ENCODE results near the gene ATAT1. TPM values are rescaled to one million over a fixed set of nuclear protein-coding genes. Genes with fewer than 3 reads are reported as not detected.

Gene ATAT1
- polyA plus RNA-seq, 3 donors, result 2.5 to 5.1 (median 4.9) TPM

DNA sequence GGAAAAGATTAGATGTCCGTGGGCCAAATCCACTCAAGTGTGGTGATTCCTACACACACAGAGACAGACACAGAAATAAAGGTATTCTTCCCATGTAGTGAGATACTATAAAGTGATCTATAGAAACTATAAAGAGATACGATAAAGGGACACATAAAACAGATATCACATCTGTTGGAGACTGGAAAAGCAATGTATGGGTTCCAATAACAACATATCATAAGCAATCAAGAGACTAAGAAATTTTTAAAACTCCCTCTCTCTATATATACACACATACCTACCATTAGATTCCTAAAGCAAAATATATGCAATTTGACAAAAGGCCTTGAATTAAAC is 14.8 kb upstream of the ATAT1 start:
- WGBS, 3 donors, result 44 to 80% (median 73%) methylated on average over 2 of the region's 2 CpGs
- no peak overlapping the region for H3K27ac ChIP-seq (ENCODE audit: low read depth, low read length)

DNA sequence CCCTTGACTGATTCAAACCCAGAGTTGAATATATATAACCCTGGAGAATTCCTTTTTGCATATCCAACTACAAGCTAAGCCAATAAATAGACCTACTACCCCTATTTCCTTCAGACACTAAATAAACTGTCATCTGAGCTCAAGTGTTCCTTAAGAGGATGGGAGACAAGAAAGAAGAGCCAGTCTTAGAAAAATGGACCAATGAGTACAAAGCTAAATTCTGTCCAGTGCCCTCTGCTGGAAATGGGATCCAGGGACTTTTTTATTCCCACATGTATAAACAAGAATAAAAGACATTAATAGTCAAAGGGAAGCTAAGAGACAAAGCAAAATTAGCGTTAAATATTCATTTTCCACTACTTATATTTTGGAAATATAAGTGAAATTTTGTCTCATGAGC is 14.5 kb upstream of the ATAT1 start:
- 51 to 76% (median 59%) methylated on average over 1 of the region's 1 CpG for WGBS, 3 donors
- no peak overlapping the region for H3K27ac ChIP-seq (ENCODE audit: low read depth, low read length)

DNA sequence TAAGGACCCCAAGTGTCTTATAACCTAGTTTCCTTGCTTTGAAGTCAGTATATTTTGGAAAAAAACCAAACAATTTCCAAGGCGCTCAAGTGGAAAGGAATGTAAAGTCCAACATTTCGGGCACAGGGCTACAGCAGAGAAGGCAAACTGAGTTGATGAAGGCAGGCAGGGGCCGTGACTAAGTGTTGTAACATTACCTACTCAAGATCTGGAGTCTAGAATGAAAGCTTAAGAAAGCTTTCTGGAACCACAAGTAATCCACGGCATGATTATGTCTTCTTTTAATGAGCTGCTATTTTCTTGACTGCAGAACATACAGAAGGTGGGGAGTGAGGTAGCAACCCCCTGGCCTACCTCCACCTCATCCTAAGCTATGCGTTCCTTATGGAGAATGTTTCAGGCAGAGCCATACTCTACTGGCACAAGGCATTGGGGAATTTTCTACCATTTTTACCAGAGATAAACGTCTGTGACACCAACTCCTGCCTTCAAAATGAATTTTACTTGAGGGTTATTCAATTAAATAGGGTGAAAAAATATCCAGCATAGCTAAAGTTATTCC is 13.9 kb upstream of the ATAT1 start:
- WGBS, 3 donors, result 38 to 63% (median 58%) methylated on average over 6 of the region's 6 CpGs

DNA sequence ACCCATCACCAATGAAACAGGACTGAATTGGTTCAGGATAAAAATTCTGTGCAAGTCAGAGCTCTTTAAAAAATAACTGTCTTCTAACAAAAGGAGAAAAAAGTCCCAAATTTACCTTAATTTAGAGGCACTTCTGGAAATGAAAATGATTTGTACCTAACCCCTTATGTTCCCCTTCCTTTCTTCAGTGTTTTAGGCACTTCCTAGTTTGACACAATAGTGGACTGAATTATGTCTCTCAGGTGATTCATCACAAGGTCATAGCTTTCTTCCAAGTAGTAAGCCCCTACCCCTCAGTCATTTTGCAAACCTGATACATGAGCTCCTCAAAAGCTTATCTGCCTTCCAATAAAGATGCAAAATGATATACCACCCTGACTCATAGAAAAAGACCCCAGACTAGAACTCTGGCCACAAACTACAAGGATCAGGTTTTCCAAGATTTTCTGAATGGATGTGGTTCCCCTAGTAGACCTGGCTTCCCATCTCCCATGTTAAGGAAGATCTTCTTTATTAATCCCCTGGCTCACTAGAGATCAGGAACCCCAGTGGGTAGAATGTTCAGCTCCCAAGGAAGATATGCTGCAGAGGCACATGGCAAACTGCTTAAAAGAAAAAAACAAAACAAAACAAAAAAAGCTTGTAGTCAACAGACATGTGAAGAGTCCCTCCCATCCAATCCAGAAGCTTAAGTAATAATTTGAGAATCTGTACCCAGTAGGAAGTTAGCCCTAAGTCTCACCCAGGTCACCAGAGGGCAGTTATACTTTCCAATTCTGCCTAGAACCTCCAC is 13.2 kb upstream of the ATAT1 start:
- H3K27ac ChIP-seq (ENCODE audit: low read depth, low read length), result no peak overlapping the region

More for the DNA sequence above, 13.9 kb upstream of the ATAT1 start:
- H3K27ac ChIP-seq (ENCODE audit: low read depth, low read length), result no peak overlapping the region

DNA sequence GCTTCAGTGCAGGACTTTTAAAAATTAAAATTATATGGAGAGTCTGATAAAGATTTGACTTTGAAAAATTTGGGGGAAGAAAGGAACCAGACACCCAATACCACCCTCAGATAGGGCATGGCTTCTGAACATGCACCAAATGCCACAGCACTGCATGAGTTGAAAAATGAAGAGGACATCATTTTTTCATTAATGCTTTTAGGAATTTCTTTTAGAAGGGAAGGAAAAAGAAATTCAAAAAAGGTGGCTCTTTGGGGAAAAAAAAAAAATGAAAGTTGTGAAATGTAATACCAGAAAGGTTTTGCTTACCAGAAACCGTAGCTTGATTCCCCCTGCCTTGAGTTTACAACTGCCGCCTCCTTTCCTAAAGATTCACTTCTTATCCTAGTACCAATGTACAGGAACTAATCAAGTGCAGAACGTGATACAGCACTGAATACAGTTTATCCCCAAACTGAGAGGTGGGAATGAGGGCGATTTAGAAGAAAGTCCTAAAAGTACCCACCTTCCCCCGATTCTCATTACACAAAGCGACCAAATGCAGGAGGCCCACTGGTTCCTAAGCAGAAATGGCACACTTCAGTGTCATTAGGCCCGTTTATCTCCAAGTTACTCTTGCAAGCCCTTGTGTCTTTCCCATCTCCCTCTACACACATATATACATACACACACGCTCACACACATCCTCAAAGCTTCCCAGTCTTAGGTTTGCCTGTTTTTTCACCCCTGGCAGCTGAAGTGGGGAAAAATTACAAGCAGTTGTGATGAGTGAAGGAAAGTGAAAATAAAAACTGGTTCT is 12.4 kb upstream of the ATAT1 start:
- no peak overlapping the region for H3K27ac ChIP-seq (ENCODE audit: low read depth, low read length)
- WGBS, 3 donors, result 14 to 24% (median 21%) methylated on average over 8 of the region's 8 CpGs

DNA sequence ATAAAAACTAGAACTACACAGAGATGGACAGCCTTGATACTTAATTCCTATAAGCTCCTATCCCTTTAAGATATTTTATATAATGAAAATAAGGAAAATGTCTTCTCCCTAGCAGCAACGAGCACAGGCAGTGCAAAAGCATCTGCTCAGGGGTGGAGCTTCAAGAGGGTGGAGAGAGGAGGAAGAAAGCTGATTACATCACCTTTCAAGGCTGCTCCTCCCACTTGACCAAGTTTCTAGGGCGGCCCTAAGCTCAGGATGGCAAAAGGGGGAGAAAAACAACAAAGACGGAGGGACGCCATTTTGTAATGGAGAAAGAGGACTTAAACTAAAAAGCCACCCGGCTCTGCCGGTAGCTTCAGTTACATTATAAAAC is 11.8 kb upstream of the ATAT1 start:
- 0 to 1% (median 0%) methylated on average over 6 of the region's 6 CpGs for WGBS, 3 donors
- H3K27ac ChIP-seq (ENCODE audit: low read depth, low read length), result peak overlapping the region; percentile 98

DNA sequence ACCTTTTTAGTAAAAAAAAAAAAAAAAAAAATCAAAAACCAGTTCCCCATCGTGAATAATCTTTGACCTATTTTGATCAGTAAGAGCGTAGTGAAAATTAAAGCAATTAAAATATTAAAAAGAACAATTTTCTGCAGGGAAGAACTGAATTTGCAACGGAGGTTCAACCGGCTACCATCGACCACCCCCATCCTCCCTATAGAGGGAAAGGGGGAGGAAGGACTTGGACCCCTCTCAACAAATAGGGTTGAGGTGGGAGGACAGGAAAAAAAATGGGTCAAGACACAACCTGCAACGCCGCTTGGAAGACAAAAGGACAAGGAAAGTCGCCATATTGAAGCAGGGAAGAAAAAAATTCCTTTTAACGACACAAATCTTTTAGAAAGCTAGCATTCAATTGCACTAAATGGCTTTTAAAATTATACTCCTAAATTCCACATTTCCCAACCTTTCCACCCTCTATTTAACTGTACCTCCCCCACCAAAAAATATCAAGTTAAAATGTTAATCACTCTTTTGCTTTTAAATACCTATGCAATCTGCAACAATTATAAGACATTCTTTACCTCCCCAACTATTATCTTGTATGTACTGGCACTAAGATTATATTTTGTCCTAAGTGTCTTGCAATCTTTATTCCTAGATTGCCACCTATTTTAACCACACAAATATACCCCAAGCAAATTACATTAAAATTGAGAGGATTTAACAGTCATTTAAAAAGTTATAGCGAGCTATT is 11.3 kb upstream of the ATAT1 start:
- H3K27ac ChIP-seq (ENCODE audit: low read depth, low read length), result peak overlapping the region; percentile 98
- WGBS, 3 donors, result 0 to 1% (median 0%) methylated on average over 10 of the region's 10 CpGs

DNA sequence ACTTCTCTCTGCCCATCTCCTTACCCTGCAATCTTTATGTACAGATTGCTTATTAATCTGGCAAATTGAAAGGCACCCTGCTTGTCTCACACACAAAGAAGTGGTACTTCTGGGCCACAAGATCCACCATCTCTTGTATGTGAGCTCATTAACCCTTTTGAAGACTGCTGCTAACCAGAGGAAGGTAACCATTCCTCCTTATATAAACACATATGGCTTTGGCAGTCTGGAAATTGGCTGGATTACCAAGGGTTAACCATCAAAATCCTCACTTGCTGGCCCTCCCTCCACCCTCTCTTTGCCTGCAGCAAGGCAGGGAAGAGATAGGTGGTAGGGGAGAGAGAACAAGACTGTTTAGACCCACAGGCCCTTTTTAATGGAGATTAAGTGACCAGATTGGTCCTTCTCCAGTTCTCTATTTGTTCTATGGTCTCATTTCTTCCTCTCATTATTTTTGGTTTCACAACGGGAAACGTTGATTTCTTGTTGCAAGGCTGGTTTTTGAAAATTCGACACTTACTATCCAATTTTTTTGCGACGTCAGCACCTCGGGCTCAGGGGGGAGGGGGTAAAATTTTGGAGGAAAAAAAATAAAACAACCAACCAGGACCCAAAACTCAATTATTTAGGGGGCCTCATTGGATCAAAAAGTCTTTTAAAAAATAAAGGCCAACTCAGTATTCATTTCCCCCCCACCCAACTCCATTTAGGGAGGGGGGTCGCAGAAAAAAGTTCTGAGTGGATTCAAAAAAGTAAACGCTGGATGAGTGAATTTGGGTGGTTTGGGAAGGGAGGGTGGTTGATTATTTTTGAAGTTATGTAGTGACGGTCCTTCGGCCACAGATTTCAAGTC is 10.5 kb upstream of the ATAT1 start:
- 0 to 1% (median 0%) methylated on average over 10 of the region's 10 CpGs for WGBS, 3 donors

DNA sequence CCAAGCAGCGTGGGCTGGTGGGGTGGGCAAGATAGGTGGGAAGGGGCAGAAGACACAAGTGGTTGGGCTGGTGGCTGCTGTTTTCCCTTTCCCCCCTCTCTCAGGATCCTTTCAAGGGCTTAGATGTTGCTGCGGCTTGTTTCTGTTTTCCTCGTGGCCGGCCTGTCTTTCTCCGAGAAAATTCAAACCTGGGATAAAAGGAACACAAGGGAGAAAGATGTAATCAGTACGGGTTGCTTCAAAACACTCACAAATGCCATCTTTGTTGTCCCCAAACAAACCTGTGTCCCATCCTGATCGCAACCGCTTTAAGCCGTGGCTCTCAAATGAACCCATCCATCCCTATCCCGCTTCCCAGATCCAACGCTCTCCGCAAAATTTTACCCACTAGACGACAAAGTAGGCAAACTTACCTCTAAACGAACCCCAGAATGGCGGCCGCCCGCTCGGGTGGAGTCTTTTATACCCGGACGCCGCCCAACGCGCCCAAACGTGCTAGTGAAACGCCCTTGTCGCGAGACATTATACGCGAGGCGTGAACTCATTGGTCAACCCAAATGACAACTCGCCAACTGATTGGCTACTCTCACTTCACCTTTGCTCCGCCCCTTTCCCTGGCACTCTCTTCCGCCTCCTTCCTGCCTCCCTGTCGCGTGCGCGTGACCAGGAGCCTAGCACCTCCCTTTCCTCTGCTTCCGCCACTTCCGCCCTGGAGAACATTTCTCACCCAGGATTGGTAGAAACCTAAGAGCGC is 9.7 kb upstream of the ATAT1 start, which contains the start of gene PPP1R10:
TSS of gene PPP1R10 (minus strand) at position 433 of the 754 bp plus-strand sequence. CDS start 7,299 bp downstream, outside the sequence.
- peak within 1 kb of the TSS; percentile 88 for H3K27ac ChIP-seq (ENCODE audit: low read depth, low read length)
- WGBS, 3 donors, result 0% methylated on average over 40 of the region's 40 CpGs

More for the DNA sequence above, 10.5 kb upstream of the ATAT1 start:
- peak overlapping the region; percentile 88 for H3K27ac ChIP-seq (ENCODE audit: low read depth, low read length)

DNA sequence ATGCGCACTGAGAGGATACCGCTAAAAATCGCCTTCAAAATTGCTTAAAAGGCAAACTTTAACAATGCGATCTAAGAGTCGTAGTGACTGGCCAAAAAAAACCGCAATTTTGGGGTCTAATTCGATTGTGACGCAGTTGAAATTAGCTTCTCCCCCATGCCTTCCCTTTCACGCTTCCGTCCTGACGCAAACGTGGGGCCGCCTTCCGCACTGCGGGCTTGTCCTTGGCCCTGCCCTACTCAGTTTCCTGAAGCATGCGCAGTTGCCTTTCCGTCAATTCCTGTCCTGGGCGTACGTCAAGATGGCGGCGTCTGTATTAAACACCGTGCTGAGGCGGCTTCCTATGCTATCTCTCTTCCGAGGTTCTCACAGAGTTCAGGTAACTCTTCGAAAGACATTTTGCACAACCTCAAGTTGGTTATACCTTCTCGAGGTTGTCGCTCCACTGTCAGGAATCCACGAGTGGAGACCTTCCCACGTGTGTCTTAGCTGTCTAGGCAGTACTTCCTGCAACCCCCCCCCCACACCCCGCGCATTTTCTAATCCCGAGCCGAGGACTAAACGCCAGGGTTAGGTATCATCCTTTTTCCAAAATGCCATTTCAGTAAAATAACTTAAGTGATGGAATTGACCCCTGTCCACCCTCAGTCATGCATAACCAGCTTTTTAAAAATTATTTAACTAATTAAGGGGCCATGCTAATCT is 9.0 kb upstream of the ATAT1 start, which contains the start of gene MRPS18B:
TSS of gene MRPS18B (plus strand) at position 276 of the 705 bp plus-strand sequence. CDS start at position 302, 26 bp downstream.
- peak within 1 kb of the TSS; percentile 88 for H3K27ac ChIP-seq (ENCODE audit: low read depth, low read length)
- WGBS, 3 donors, result 0 to 1% (median 0%) methylated on average over 34 of the region's 34 CpGs

DNA sequence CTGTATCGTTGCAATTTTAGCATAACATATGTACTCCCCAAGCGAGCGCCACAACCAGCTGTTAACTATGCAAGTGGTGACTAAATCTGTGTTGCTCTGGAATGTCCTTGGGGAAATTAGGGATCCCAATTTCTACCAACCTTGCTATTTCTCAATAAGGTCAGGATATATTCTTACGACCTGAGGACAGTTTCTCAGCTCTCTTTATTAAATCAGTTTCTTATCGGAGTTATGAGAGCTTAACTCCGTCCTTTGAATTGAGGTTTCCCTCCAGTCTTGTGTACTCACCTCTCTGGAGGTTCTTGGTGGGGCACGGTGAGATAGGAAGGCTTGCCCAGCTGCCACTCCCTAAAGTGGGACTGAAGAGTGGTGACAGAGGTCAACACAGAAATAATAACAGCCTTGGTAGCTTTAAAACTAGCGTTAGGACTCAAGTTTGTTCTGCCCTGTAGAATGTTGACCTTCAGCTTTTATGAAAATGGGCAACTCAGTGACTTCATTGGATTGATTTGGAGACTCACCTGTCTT is 8.3 kb upstream of the ATAT1 start:
- WGBS, 3 donors, result 4 to 12% (median 9%) methylated on average over 8 of the region's 8 CpGs
- H3K27ac ChIP-seq (ENCODE audit: low read depth, low read length), result no peak overlapping the region

DNA sequence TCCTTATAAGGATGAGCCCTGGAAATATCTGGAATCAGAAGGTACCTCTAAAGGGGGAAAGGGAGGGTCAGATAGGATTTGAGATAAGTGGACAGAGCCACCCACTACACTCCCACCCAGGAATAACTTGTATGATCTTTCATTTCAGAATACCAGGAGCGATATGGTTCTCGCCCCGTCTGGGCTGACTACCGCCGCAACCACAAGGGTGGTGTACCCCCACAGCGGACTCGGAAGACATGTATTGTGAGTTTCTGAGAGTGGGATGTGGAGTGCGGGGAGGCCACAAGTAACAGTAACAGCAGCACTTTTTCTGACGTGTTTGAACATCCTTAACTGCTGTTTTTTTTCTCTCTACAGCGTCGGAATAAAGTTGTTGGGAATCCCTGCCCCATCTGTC is 7.1 kb upstream of the ATAT1 start:
- WGBS, 3 donors, result 94 to 96% (median 95%) methylated on average over 11 of the region's 11 CpGs
- no peak overlapping the region for H3K27ac ChIP-seq (ENCODE audit: low read depth, low read length)

DNA sequence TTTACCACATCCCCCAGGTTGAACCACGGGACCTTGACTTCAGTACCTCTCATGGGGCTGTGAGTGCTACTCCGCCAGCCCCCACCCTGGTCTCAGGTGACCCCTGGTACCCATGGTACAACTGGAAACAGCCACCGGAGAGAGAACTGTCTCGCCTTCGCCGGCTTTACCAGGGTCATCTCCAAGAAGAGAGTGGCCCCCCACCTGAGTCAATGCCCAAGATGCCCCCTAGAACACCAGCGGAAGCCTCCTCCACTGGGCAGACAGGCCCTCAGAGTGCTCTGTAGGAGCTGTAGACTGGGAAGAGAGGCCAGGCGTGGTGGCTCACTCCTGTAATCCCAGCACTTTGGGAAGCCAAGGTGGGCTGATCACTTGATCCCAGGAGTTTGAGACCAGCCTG is 1.2 kb upstream of the ATAT1 start:
- H3K27ac ChIP-seq (ENCODE audit: low read depth, low read length), result no peak overlapping the region
- WGBS, 3 donors, result 95 to 97% (median 95%) methylated on average over 8 of the region's 8 CpGs

DNA sequence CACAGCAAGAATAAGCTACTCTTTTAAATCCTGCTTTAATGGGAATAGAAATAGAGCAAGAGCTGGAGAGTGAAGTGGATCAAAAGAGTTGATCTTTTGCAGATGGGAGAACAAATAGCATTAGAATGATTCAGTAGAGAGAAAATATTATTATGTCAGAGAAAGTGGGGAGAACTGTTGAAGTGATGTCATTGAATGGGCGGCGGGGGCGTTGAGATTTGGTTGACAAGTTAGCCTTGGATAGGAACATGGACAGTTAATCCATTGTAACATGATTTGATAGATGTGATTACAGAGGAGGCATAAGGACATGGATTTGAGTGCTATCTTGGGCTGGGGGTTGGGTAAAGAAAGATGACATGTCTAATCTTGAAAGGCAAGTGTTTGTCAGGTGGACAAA is 9.2 kb downstream of the ATAT1 start:
- H3K27ac ChIP-seq (ENCODE audit: low read depth, low read length), result no peak overlapping the region
- WGBS, 3 donors, result 93 to 95% (median 93%) methylated on average over 3 of the region's 3 CpGs

DNA sequence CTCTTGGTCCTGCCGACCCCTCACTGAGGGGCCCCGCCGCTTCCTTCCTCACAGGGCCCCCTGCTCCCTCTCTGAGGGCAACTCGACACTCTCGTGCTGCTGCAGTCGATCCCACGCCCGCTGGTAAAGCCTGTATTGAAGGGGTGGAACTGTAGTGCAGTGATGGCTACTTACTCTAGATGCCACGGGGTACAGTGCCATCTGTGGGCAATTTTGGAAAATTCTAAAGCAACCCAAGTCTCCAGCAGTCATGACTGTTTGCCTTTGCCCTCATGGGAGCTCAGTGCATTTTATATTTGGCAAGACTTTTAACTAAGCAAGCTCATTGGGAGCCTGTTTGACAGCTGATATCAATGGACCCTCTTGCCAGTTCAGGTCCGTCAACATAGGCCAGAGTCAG is 13.8 kb downstream of the ATAT1 start:
- 68 to 78% (median 73%) methylated on average over 10 of the region's 10 CpGs for WGBS, 3 donors
- no peak overlapping the region for H3K27ac ChIP-seq (ENCODE audit: low read depth, low read length)

DNA sequence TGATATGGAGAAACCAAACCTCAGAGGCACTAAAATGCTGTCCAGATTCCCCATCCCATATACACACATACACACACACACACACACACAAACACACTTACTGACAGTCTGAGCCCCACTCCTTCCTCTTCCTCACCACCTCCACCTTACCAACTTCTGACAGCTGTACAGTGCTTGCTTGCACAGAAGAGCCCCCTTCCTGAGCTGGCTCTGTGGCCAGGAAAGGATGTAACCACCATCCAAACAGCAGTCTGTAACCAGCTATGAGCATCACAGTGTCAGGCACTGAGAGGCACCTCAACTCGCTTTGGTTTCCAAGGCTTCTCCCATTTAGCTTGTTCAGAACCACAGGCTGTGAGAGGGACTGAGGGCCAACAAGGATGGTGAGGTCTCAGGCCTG is 14.4 kb downstream of the ATAT1 start:
- 46 to 94% (median 66%) methylated on average over 1 of the region's 1 CpG for WGBS, 3 donors
- H3K27ac ChIP-seq (ENCODE audit: low read depth, low read length), result no peak overlapping the region

Data from adipose tissue (tissue), 3 donors.